H7 (cell line): ENCODE results near the gene PLPP1. TPM values are rescaled to one million over a fixed set of nuclear protein-coding genes. Genes with fewer than 3 reads are reported as not detected.
"Not testable (repeated sequence)": the region's sequence is repeated elsewhere in the genome, so short reads cannot be mapped to it uniquely, and the experiment has no call there.

Source experiments
- DNase-seq: peaks from one replicate; pipeline ENCODE4 v3.0.0; 2012
- H3K27me3 ChIP-seq: 2 replicates; pipeline ENCODE4 v1.6.0; 2011; ENCODE audit warnings: mild to moderate bottlenecking, low read length; ENCODE audit not compliant: control insufficient read depth, insufficient read depth
- H3K36me3 ChIP-seq: replicated peaks from 2 replicates; pipeline ENCODE4 v1.5.1; 2011; ENCODE audit warnings: low read length; ENCODE audit not compliant: control insufficient read depth, insufficient read depth
- H3K4me3 ChIP-seq: 2 replicates; pipeline ENCODE4 v1.5.1; 2011; ENCODE audit warnings: low read depth, mild to moderate bottlenecking, control low read depth, low read length, moderate library complexity; ENCODE audit not compliant: insufficient read depth
- total RNA-seq: library from RNA; depleted of rRNA; stranded (reverse); fragments of >200 nt; shearing (Covaris generic); gene quantifications from 2 replicates; pipeline ENCODE4 v1.2.3, GENCODE V29; 2014

Gene PLPP1
- total RNA-seq, 1 experiment from 2014 or later = 81.4 TPM

GRCh38 chr5:55533521-55534435, 986 bp downstream of the PLPP1 start:
- DNase-seq = no peak
- H3K4me3 ChIP-seq = peak overlapping the region; percentile 92
- no peaks in the 10 kb centered on the region for H3K36me3 ChIP-seq
- no peaks in the 10 kb centered on the region for H3K27me3 ChIP-seq

GRCh38 chr5:55530669-55531068, 4.1 kb downstream of the PLPP1 start:
- no peak overlapping the region for H3K4me3 ChIP-seq

GRCh38 chr5:55524816-55525215, 9.9 kb downstream of the PLPP1 start:
- no peak for DNase-seq
- Histone ChIP-seq H3K36me3 (no peaks in the 10 kb centered on the region), H3K27me3 (no peaks in the 10 kb centered on the region), H3K4me3 (no peak overlapping the region)

More at GRCh38 chr5:55530669-55531068, 4.1 kb downstream of the PLPP1 start:
- no peaks in the 10 kb centered on the region for H3K27me3 ChIP-seq
- H3K36me3 ChIP-seq = no peaks in the 10 kb centered on the region
- DNase-seq = peak; percentile 34

- no peaks in the 10 kb centered on the region for H3K36me3 ChIP-seq
- DNase-seq = no peak
- H3K27me3 ChIP-seq = no peaks in the 10 kb centered on the region
- no peak overlapping the region for H3K4me3 ChIP-seq
Observed at GRCh38 chr5:55523293-55523692, 11.5 kb downstream of the PLPP1 start.

GRCh38 chr5:55521881-55522280, 12.9 kb downstream of the PLPP1 start:
- H3K27me3 ChIP-seq = no peaks in the 10 kb centered on the region
- H3K36me3 ChIP-seq = no peaks in the 10 kb centered on the region
- no peak for DNase-seq
- no peak overlapping the region for H3K4me3 ChIP-seq

GRCh38 chr5:55520117-55520839, 14.5 kb downstream of the PLPP1 start:
- no peak for DNase-seq
- no peak overlapping the region for H3K4me3 ChIP-seq
- no peaks in the 10 kb centered on the region for H3K27me3 ChIP-seq
- no peaks in the 10 kb centered on the region for H3K36me3 ChIP-seq

GRCh38 chr5:55518831-55519390, 15.9 kb downstream of the PLPP1 start:
- Histone ChIP-seq H3K27me3 (no peaks in the 10 kb centered on the region), H3K36me3 (no peaks in the 10 kb centered on the region), H3K4me3 (no peak overlapping the region)
- DNase-seq = no peak

- Histone ChIP-seq H3K4me3 (no peak overlapping the region), H3K36me3 (no peaks in the 10 kb centered on the region), H3K27me3 (no peaks in the 10 kb centered on the region)
- DNase-seq = no peak
Observed at GRCh38 chr5:55517804-55518203, 17.0 kb downstream of the PLPP1 start.

- Histone ChIP-seq H3K27me3 (no peaks in the 10 kb centered on the region), H3K4me3 (no peak overlapping the region), H3K36me3 (no peaks in the 10 kb centered on the region)
- no peak for DNase-seq
Observed at GRCh38 chr5:55511010-55511409, 23.8 kb downstream of the PLPP1 start.

- Histone ChIP-seq H3K27me3 (no peaks in the 10 kb centered on the region), H3K4me3 (no peak overlapping the region), H3K36me3 (no peaks in the 10 kb centered on the region)
- DNase-seq = no peak
Observed at GRCh38 chr5:55510523-55510880, 24.3 kb downstream of the PLPP1 start.

GRCh38 chr5:55509796-55510522, 24.8 kb downstream of the PLPP1 start:
- H3K36me3 ChIP-seq = no peaks in the 10 kb centered on the region
- no peak for DNase-seq
- H3K4me3 ChIP-seq = no peak overlapping the region
- H3K27me3 ChIP-seq = no peaks in the 10 kb centered on the region

GRCh38 chr5:55509097-55509496, 25.7 kb downstream of the PLPP1 start:
- H3K4me3 ChIP-seq = no peak overlapping the region
- no peaks in the 10 kb centered on the region for H3K27me3 ChIP-seq
- H3K36me3 ChIP-seq = no peaks in the 10 kb centered on the region
- DNase-seq = no peak

- no peak for DNase-seq
- H3K27me3 ChIP-seq = no peaks in the 10 kb centered on the region
- H3K36me3 ChIP-seq = no peaks in the 10 kb centered on the region
- H3K4me3 ChIP-seq = no peak overlapping the region
Observed at GRCh38 chr5:55507574-55507973, 27.2 kb downstream of the PLPP1 start.

- H3K27me3 ChIP-seq, DNase-seq, H3K36me3 ChIP-seq, H3K4me3 ChIP-seq: not testable (repeated sequence)
Observed at GRCh38 chr5:55505711-55506110, 29.1 kb downstream of the PLPP1 start.
